ENCODE data around the gene TCIRG1.

TCIRG1 gene

GRCh38 chr11:68019486-68019885 is 19.3 kb upstream of the TCIRG1 start:
- no peak for DNase-seq

DNA sequence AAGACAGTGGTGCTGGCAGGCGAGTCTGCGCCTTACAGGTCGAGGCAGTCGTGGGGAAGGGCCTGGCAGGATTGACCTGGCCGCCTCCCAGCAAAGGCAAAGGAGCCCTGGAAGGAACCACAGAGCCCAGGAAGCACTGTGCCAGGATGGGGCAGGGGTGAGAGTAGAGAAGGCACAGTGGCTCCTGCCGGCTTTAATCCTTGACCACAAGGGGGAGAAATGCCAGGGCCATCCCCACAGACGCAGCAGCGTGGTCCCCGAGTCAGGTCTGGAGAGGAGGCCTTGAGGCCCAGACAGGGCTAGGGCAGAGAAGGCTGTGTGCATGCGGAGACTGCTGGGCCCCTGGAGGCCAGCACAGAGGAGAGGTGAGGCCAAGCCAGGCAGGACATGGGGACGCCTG is 18.2 kb upstream of the TCIRG1 start:
- DNase-seq = no peak

DNA sequence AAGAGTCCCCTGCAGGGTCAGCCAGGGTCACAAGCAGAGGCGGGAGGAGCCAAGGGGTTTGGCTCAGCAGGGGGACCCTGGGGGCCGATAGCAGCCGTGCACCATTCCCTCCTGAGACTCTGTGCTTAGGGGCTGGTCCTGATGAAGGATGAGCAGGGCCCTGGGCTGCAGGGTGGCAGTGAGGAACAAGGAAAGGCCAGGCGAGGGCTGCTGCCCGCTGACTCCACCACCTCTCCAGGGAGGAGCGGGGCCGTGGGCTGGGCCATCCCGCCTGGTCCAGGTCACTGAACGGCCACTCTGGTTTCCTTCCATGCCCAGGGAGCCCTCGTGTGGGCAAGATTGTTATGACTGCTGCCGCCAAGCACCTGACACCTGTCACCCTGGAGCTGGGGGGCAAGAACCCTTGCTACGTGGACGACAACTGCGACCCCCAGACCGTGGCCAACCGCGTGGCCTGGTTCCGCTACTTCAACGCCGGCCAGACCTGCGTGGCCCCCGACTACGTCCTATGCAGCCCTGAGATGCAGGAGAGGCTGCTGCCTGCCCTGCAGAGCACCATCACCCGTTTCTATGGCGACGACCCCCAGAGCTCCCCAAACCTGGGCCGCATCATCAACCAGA is 17.5 kb upstream of the TCIRG1 start:
- no peak for DNase-seq

DNA sequence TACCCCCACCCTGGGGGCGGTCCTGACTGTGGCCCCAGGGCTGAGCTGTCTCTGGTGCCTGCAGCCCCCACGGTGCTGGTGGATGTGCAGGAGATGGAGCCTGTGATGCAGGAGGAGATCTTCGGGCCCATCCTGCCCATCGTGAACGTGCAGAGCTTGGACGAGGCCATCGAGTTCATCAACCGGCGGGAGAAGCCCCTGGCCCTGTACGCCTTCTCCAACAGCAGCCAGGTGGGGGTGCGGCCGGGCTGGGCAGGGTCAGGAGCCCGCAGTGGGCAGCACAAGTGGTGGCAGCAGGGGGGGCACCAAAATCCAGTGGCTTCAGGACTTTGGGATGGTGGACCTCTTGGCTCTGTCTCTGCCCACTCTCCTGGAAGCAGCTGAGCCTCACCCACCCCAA is 16.3 kb upstream of the TCIRG1 start:
- DNase-seq = no peak

- DNase-seq = no peak
Measured at GRCh38 chr11:68024508-68024907, 14.3 kb upstream of the TCIRG1 start.

DNA sequence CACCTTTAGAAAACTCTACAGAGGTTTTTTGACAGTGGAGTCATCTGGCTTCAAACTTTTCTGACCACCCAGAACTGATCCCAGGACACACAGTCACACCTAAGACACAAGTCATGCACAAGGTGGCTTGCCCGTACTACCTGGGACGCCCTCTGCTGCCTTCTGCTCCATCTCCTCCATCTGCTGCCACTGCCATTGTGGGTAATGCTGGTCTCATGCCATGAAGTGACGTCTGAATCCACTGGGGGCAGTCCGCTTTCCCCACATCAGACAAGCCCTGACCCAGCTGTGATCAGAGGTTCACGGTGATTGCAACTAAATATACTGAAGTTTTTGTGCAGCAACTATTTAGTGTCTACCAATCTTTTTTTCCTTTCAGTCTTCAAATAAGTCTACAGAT is 13.8 kb upstream of the TCIRG1 start:
- DNase-seq = no peak

GRCh38 chr11:68026391-68027105 is 12.3 kb upstream of the TCIRG1 start:
- no peak for DNase-seq

DNA sequence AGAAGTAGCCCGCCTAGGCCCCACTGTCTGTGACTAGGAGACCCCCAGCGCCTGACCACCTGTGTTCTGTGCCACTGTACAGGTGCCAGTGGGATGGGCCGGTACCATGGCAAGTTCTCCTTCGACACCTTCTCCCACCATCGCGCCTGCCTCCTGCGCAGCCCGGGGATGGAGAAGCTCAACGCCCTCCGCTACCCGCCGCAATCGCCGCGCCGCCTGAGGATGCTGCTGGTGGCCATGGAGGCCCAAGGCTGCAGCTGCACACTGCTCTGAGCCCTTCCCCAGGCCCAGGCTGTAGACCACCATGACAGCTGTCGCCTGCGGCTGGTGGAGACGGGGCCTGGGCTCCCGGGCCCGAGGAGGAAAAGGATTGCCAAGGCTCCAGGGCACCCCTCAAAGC is 11.2 kb upstream of the TCIRG1 start:
- DNase-seq = no peak

- DNase-seq = no peak
Measured at GRCh38 chr11:68028802-68029545, 9.9 kb upstream of the TCIRG1 start.

- DNase-seq = peak; percentile 98
Measured at GRCh38 chr11:68030318-68031143, 8.3 kb upstream of the TCIRG1 start, which contains the start of gene NDUFS8. NDUFS8 (plus strand) TSS chr11:68030681; CDS start chr11:68032152, 1,471 bp downstream.

GRCh38 chr11:68031144-68031464 is 7.7 kb upstream of the TCIRG1 start:
- DNase-seq = no peak

DNA sequence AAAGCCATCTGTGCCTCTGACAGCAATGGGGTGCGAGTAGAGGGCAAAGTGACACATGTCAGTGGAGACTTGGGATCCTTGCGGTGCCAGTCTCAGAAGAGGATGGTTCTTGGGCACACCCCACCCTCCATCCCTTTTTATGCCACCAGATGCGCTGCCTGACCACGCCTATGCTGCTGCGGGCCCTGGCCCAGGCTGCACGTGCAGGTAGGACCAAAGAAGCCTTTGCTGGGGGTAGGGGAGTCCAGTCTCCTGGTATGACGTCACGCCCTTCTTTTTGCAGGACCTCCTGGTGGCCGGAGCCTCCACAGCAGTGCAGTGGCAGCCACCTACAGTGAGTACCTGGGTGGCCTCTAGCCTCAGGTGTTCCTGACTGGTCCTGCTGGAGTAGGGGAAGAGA is 6.8 kb upstream of the TCIRG1 start:
- no peak for DNase-seq

GRCh38 chr11:68032997-68033707 is 5.7 kb upstream of the TCIRG1 start:
- DNase-seq = no peak

DNA sequence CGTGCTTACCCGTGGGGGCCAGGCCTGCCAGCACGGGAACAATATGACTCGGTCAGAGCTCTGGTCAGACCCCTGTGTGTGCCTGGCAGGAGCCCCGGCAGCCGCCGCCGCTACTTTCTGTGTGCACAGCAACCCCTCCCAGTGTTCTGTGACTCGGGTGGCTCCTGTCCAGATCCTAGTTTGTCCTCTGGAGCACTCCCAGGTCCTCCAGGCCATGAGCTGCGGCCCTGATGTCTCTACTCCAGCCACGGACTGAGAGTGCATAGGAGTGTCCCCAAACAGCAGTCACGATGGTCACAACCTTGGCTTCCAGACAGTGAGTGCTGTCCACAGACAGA is 5.1 kb upstream of the TCIRG1 start:
- no peak for DNase-seq

DNA sequence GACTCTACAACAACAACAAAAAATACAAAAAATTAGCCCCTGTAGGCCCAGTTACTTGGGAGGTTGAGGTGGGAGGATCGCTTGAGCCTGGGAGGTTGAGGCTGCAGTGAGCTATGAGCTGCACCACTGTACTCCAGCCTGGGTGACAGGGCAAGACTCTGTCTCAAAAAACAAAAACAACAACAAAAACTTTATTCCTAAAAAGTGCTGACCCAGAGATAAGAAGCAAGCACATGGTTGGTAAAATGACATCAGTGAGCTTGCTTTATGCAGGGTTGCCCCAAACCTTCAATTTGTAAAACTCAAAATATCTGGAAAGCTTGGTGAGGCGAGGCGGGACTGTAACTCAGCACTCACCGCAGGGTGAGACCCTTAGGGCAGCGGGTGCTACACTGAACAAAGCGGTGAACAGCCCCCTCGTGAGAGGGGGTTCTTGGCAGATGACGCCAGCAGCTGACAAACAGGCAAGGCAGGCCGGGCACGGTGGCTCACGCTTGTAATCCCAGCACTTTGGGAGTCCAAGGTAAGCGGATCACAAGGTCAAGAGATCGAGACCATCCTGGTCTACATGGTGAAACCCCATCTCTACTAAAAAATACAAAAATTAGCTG is 3.5 kb upstream of the TCIRG1 start:
- no peak for DNase-seq

- DNase-seq = no peak
Measured at GRCh38 chr11:68036141-68036716, 2.6 kb upstream of the TCIRG1 start.

- no peak for DNase-seq
Measured at GRCh38 chr11:68036717-68037239, 2.0 kb upstream of the TCIRG1 start.

GRCh38 chr11:68037411-68038225 is 1.2 kb upstream of the TCIRG1 start:
- no peak for DNase-seq

DNA sequence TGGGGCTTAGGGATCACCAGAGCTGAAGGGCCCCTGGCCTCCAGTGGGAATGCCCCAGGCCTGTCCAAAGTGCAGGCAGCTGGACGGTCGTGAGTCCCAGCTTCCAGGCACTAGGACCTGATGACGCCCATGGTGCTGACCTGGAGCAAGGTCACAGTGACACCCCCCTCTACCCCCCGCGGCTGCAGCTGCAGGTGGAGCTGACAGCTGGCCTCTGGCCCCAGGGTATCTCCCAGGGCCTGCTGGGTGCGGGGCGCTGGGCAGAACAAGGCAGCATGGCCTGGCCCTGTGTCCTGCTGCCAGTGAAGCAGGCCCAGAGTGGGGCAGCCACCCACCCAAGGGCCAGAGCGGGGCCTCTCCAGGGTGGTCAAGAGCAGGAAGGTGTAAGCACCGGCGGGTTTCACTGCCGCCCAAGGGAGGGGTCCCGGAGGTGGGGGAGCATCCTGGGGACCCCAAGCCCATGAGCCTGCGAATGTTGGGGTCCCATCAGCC is 553 bp upstream of the TCIRG1 start:
- DNase-seq = no peak

GRCh38 chr11:68039526-68040086 is 781 bp downstream of the TCIRG1 start:
- DNase-seq = no peak
